ENCODE data around the gene MRPS27.
"Not testable (repeated sequence)": the region's sequence is repeated elsewhere in the genome, so short reads cannot be mapped to it uniquely, and the experiment has no call there.

Gene MRPS27

GRCh38 chr5:72325566-72326305, 5.7 kb upstream of the MRPS27 start:
- peak in 1 of 2 donors; percentile 29 for DNase-seq

GRCh38 chr5:72324189-72324825, 4.3 kb upstream of the MRPS27 start:
- no peak for DNase-seq

GRCh38 chr5:72319435-72319975, 535 bp downstream of the MRPS27 start:
- not testable (repeated sequence) for DNase-seq

GRCh38 chr5:72314571-72315172, 5.4 kb downstream of the MRPS27 start:
- no peak for DNase-seq

- DNase-seq: no peak
These were observed 6.9 kb downstream of the MRPS27 start for GRCh38 chr5:72313141-72313540.

GRCh38 chr5:72308853-72309191, 11.2 kb downstream of the MRPS27 start:
- DNase-seq: no peak

- DNase-seq: peak; percentile 95 to 98
These were observed 11.8 kb downstream of the MRPS27 start for GRCh38 chr5:72307968-72308852.

- DNase-seq: no peak
These were observed 12.5 kb downstream of the MRPS27 start for GRCh38 chr5:72307573-72307967.

GRCh38 chr5:72305194-72306142, 14.6 kb downstream of the MRPS27 start:
- no peak for DNase-seq

- DNase-seq: no peak
These were observed 17.9 kb downstream of the MRPS27 start for GRCh38 chr5:72302171-72302570.

- no peak for DNase-seq
These were observed 18.5 kb downstream of the MRPS27 start for GRCh38 chr5:72301557-72301956.

- DNase-seq: no peak
These were observed 19.3 kb downstream of the MRPS27 start for GRCh38 chr5:72300590-72301339.

- no peak for DNase-seq
These were observed 21.3 kb downstream of the MRPS27 start for GRCh38 chr5:72298711-72299110.

GRCh38 chr5:72298136-72298535, 21.9 kb downstream of the MRPS27 start:
- DNase-seq: not testable (repeated sequence)

GRCh38 chr5:72296256-72296655, 23.8 kb downstream of the MRPS27 start:
- no peak for DNase-seq

- no peak for DNase-seq
These were observed 24.5 kb downstream of the MRPS27 start for GRCh38 chr5:72295539-72295938.

GRCh38 chr5:72294473-72294872, 25.6 kb downstream of the MRPS27 start:
- no peak for DNase-seq

GRCh38 chr5:72293495-72294055, 26.5 kb downstream of the MRPS27 start:
- DNase-seq: no peak

- DNase-seq: no peak
These were observed 27.6 kb downstream of the MRPS27 start for GRCh38 chr5:72292411-72292810.

GRCh38 chr5:72291601-72292000, 28.4 kb downstream of the MRPS27 start:
- DNase-seq: no peak
